Mesodermal cell (in vitro differentiated cells): ENCODE data around the gene CENATAC.
"Not testable (repeated sequence)": the region's sequence is repeated elsewhere in the genome, so short reads cannot be mapped to it uniquely, and the experiment has no call there.

ENCODE experiments used
- H3K27ac ChIP-seq: 2 replicates; pipeline ENCODE4 v1.7.0; 2013; ENCODE audit warnings: mild to moderate bottlenecking, low read depth, low read length, moderate library complexity; ENCODE audit not compliant: severe bottlenecking
- H3K36me3 ChIP-seq: 2 replicates; pipeline ENCODE4 v1.7.1; 2013; ENCODE audit warnings: mild to moderate bottlenecking, low read length, moderate library complexity; ENCODE audit not compliant: control insufficient read depth, insufficient read depth
- H3K4me1 ChIP-seq: one replicate; pipeline ENCODE4 v1.7.1; 2013; ENCODE audit warnings: mild to moderate bottlenecking, low read length; ENCODE audit not compliant: insufficient read depth, control insufficient read depth, poor library complexity, severe bottlenecking
- H3K4me3 ChIP-seq: 2 replicates; pipeline ENCODE4 v1.7.0; 2013; ENCODE audit warnings: low read length, control low read depth, mild to moderate bottlenecking; ENCODE audit not compliant: insufficient read depth, poor library complexity, severe bottlenecking; ENCODE audit errors: extremely low read depth
- H3K9me3 ChIP-seq: 2 replicates; pipeline ENCODE4 v1.7.1; 2013; ENCODE audit warnings: mild to moderate bottlenecking, low read length, moderate library complexity; ENCODE audit not compliant: control insufficient read depth
- WGBS, 2 experiments: methylation state at CpG; one replicate each; pipeline ENCODE4 v1.1.5; 2013; ENCODE audit warnings: missing lambda C conversion rate in 2 of 2; ENCODE audit not compliant: insufficient coverage in 2 of 2; 5-methylcytosine and 5-hydroxymethylcytosine counted together

CENATAC gene

DNA sequence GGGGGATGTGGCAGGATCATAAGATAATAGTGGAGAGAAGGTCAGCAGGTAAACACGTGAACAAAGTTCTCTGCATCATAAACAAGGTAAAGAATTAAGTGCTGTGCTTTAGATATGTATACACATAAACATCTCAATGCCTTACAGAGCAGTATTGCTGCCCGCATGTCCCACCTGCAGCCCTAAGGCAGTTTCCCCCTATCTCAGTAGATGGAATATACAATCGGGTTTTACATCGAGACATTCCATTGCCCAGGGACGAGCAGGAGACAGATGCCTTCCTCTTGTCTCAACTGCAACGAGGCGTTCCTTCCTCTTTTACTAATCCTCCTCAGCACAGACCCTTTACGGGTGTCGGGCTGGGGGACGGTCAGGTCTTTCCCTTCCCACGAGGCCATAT is 41.5 kb downstream of the CENATAC start:
- 100% methylated on average over 1 of the region's 11 CpGs; no CpG with 5 or more reads in 1 of the 2 experiments for WGBS, 2 experiments
- H3K36me3 ChIP-seq, H3K9me3 ChIP-seq, H3K27ac ChIP-seq, H3K4me3 ChIP-seq, H3K4me1 ChIP-seq: not testable (repeated sequence)

DNA sequence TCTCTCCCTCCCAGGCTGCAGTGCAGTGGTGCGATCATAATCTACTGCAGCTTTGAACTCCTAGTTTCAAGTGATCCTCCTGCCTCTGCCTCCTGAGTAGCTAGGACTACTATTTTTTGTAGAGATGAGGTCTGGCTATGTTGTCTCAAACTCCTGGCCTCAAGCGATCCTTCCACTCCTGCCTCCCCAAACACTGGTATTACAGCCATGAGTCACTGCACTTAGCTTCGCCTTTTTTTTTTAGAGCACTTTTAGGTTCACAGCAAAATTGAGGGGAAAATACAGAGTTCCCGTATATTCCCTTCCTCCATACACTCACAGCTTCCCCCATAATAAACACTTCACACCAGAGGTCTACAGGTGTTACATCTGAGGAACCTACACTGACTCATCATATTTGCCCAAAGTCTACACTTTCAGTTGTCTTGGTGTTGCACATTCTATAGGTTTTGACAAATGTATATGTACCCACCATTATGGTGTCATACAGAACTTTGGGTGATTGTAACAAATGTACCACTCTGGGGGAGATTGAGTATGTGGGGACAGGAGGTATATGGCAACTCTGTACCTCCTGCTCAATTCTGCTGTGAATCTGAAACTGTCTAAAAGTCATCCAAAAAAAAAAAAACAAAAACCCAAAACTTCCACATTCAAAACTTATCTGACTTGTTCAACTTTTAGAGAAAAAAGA is 44.0 kb downstream of the CENATAC start:
- peaks cover 7% of the 10 kb centered on the region for H3K4me1 ChIP-seq
- H3K9me3 ChIP-seq: no peaks in the 10 kb centered on the region
- 88 to 91% methylated on average over 2 to 3 of the region's 4 CpGs for WGBS, 2 experiments

DNA sequence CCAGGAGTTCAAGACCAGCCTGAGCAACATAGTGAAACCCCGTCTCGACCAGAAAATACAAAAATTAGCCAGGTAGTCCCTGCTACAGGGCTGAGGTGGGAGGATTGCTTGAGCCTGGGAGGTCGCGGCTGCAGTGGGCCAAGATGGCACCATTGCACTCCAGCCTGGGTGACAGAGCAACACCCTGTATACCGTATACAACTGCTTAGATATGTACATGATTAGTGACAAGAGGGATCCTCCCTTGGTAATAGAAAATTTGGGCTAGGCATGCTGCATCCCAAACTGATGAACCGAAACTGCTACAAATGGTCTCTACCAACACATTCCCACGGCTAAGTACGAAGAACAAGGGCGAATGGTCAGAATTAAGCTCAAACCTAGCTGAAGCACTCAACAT is 45.0 kb downstream of the CENATAC start:
- peaks cover 7% of the 10 kb centered on the region for H3K4me1 ChIP-seq
- H3K4me3 ChIP-seq: no peak overlapping the region
- WGBS, 2 experiments: 84 to 96% methylated on average over 4 to 7 of the region's 9 CpGs
- no peaks in the 10 kb centered on the region for H3K9me3 ChIP-seq
- no peak overlapping the region for H3K27ac ChIP-seq
- peaks cover 35% of the 10 kb centered on the region for H3K36me3 ChIP-seq

More for the DNA sequence above, 44.0 kb downstream of the CENATAC start:
- peaks cover 26% of the 10 kb centered on the region for H3K36me3 ChIP-seq
- H3K4me3 ChIP-seq: no peak overlapping the region
- H3K27ac ChIP-seq: no peak overlapping the region

- H3K27ac ChIP-seq: no peak overlapping the region
- WGBS, 2 experiments: 91 to 98% methylated on average over 4 of the region's 6 CpGs
- H3K9me3 ChIP-seq: no peaks in the 10 kb centered on the region
- no peak overlapping the region for H3K4me3 ChIP-seq
- peaks cover 7% of the 10 kb centered on the region for H3K4me1 ChIP-seq
- H3K36me3 ChIP-seq: peaks cover 53% of the 10 kb centered on the region
These were observed 46.8 kb downstream of the CENATAC start for GRCh38 chr11:119044708-119045107.

DNA sequence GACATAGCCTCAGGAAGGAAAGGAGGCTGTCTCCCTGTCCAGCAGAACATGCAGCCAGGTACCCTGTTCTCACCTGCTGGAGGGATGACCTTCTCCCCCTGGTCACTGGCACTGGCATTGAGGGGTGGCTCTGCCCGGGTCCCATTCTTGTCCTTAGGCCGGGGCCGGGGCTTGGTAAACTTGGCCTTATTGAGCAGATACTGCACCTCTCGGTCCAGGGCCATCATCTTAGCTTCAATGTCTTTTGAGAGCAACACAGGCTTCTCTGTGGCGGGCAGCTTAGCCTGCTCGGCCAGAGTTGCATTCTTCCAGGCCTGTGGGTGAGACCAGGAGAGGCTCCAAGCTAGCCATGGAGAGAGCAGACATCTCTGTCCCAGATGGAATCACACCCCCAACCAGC is 48.6 kb downstream of the CENATAC start:
- peaks cover 71% of the 10 kb centered on the region for H3K36me3 ChIP-seq
- H3K4me1 ChIP-seq: peaks cover 3% of the 10 kb centered on the region
- H3K4me3 ChIP-seq: no peak overlapping the region
- no peak overlapping the region for H3K27ac ChIP-seq
- 95 to 96% methylated on average over 5 to 6 of the region's 6 CpGs for WGBS, 2 experiments
- no peaks in the 10 kb centered on the region for H3K9me3 ChIP-seq

DNA sequence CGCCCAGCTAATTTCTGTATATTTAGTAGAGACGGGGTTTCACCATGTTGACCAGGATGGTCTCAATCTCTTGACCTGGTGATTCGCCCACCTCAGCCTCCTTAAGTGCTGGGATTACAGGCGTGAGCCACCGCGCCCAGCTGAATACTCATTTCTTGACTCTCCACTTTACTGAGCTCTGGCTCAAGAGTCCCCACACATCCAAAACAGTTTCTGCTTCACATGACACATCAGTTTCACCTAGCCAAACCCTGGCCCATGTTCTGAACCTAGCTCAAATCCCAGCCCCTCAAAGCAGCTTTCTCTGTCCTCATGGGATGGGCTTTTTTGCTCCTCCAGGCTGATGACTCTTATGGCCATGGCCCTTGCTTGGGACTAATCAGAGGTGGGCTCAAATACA is 49.3 kb downstream of the CENATAC start:
- WGBS, 2 experiments: 89 to 94% methylated on average over 6 of the region's 6 CpGs
- peaks cover 2% of the 10 kb centered on the region for H3K4me1 ChIP-seq
- no peak overlapping the region for H3K27ac ChIP-seq
- H3K9me3 ChIP-seq: no peaks in the 10 kb centered on the region
- no peak overlapping the region for H3K4me3 ChIP-seq
- peaks cover 78% of the 10 kb centered on the region for H3K36me3 ChIP-seq

- Histone ChIP-seq H3K9me3 (no peaks in the 10 kb centered on the region), H3K36me3 (peaks cover 92% of the 10 kb centered on the region), H3K4me3 (no peak overlapping the region), H3K4me1 (peaks cover 2% of the 10 kb centered on the region), H3K27ac (no peak overlapping the region)
- WGBS, 2 experiments: 97 to 100% methylated on average over 5 to 6 of the region's 9 CpGs
These were observed 50.7 kb downstream of the CENATAC start for GRCh38 chr11:119048644-119049043.

DNA sequence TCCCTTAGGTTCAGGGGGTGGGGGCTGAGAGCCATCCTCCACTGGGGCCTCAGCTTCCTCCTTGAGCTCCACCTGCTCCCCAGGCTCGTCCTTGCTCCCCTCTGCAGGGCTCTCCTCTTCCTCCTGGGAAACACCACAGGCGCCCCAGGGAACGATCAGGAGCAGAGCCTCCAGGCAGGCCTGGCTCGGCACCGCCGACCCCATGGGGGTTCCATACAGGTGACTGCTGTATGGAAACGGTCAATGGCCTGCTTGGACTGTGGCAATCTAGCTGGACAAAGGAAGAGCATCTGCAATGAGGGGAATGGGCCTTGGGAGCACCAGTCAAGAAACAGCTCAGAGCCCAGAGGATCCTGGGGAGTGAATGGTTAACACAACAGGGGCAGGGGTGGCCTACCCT is 51.1 kb downstream of the CENATAC start:
- 90 to 100% methylated on average over 4 to 5 of the region's 7 CpGs for WGBS, 2 experiments
- H3K36me3 ChIP-seq: peaks cover 97% of the 10 kb centered on the region
- no peak overlapping the region for H3K4me3 ChIP-seq
- no peak overlapping the region for H3K27ac ChIP-seq
- no peaks in the 10 kb centered on the region for H3K9me3 ChIP-seq
- peaks cover 2% of the 10 kb centered on the region for H3K4me1 ChIP-seq

GRCh38 chr11:119051440-119052162 is 53.7 kb downstream of the CENATAC start:
- WGBS, 2 experiments: 93 to 94% methylated on average over 12 to 13 of the region's 17 CpGs
- peaks cover 91% of the 10 kb centered on the region for H3K36me3 ChIP-seq
- no peaks in the 10 kb centered on the region for H3K9me3 ChIP-seq

DNA sequence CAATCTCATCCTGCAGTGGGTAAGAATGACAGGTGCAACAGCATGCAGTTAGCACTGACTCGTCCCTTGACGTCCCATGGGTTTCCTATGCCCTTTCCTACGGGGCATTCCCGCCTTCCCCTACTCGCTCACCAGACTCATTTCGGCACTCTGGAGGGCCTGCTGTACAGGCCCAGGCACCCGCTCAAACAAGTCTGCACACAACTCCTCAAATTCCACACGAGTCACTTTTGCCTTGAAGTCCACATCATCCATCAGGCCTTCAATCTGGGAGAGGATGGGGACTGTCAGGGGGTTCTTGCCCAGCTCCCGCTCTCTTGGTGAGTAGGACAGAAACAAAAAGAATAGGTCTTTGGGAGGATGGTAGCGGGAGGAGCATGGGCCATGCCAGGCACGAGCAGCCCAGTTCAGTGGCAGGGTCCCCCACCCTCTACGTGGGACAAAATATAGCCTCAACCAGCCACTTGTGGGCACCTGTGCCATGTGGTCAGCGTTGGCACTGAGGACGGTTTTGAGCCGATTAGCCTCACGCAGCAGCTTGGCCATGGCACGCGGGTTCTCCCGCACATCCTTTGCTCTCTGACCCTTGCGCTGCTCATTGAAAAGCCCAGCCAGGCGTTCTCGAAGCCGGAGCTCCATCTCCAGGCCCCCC is 54.4 kb downstream of the CENATAC start:
- Histone ChIP-seq H3K27ac (no peak overlapping the region), H3K9me3 (no peaks in the 10 kb centered on the region), H3K4me3 (no peak overlapping the region), H3K36me3 (peaks cover 85% of the 10 kb centered on the region), H3K4me1 (peaks cover 10% of the 10 kb centered on the region)
- WGBS, 2 experiments: 93 to 99% methylated on average over 21 to 22 of the region's 23 CpGs

More at GRCh38 chr11:119051440-119052162, 53.7 kb downstream of the CENATAC start:
- Histone ChIP-seq H3K4me1 (peaks cover 10% of the 10 kb centered on the region), H3K4me3 (no peak overlapping the region), H3K27ac (no peak overlapping the region)
